Spinal cord (tissue), 10 donors: ENCODE results near the gene KIAA2012. TPM values are rescaled to one million over a fixed set of nuclear protein-coding genes. Genes with fewer than 3 reads are reported as not detected.
A peak's percentile ranks its signal among the peaks of the same experiment; 100 is the strongest.

ENCODE experiments used
- DNase-seq, 6 donors: peaks; one replicate each; pipeline versions ENCODE4 v3.0.0 to v3.0.0-alpha.2; 2013 to 2015; ENCODE audit warnings: low spot score in 6 of 6, low read depth in 4 of 6
- H3K27ac ChIP-seq: one replicate; pipeline ENCODE4 v1.5.1; 2013; ENCODE audit warnings: low read depth, low read length, control low read depth
- H3K27me3 ChIP-seq: one replicate; pipeline ENCODE4 v1.6.1; 2013; ENCODE audit warnings: low read length; ENCODE audit not compliant: control insufficient read depth, insufficient read depth
- H3K36me3 ChIP-seq: one replicate; pipeline ENCODE4 v1.6.1; 2013; ENCODE audit warnings: low read length; ENCODE audit not compliant: control insufficient read depth, insufficient read depth
- H3K4me1 ChIP-seq: one replicate; pipeline ENCODE4 v1.6.1; 2013; ENCODE audit warnings: low read length; ENCODE audit not compliant: control insufficient read depth, insufficient read depth
- H3K4me3 ChIP-seq: one replicate; pipeline ENCODE4 v1.5.1; 2013; ENCODE audit warnings: low read depth, low read length, control low read depth
- H3K9me3 ChIP-seq: one replicate; pipeline ENCODE4 v1.6.1; 2013; ENCODE audit warnings: low read length; ENCODE audit not compliant: control insufficient read depth, insufficient read depth
- WGBS: methylation state at CpG from one replicate; pipeline ENCODE4 v1.1.5; 2013; ENCODE audit warnings: missing lambda C conversion rate; ENCODE audit not compliant: insufficient coverage; 5-methylcytosine and 5-hydroxymethylcytosine counted together
- polyA plus RNA-seq, 2 donors: library from polyadenylated mRNA; unstranded; fragments of 120-200 nt; gene quantifications; one replicate each; pipeline ENCODE4 v1.2.1, GENCODE V29; 2013; ENCODE audit not compliant: insufficient read length in 2 of 2
- total RNA-seq, 2 donors: library from RNA; depleted of rRNA in 1 of 2; stranded (reverse); fragments of 120-200 nt in 1 of 2; fragments of >200 nt in 1 of 2; gene quantifications; one replicate each; pipeline versions ENCODE4 v1.2.3 to v1.2.4, GENCODE V29; 2013 to 2014
- donor health status: healthy.

KIAA2012 gene
- total and polyA plus RNA-seq, 4 donors, result 1.2 to 5.7 (median 5.1) TPM

- Histone ChIP-seq H3K36me3 (peaks cover 4% of the 10 kb centered on the region), H3K4me3 (peak overlapping the region; percentile 68), H3K27ac (peak overlapping the region; percentile 96), H3K27me3 (peaks cover 64% of the 10 kb centered on the region), H3K9me3 (no peaks in the 10 kb centered on the region), H3K4me1 (peaks cover 42% of the 10 kb centered on the region)
- peak in 2 of 6 donors; percentile 57 to 68 for DNase-seq
- WGBS, result under 1% methylated on average over 105 of the region's 105 CpGs
Measured at GRCh38 chr2:202034249-202035088, 38.6 kb upstream of the KIAA2012 start.

GRCh38 chr2:202035089-202035940 lies 37.7 kb upstream of the KIAA2012 start:
- H3K27me3 ChIP-seq, result peaks cover 65% of the 10 kb centered on the region
- peak overlapping the region; percentile 40 for H3K27ac ChIP-seq

GRCh38 chr2:202035941-202036372 lies 37.1 kb upstream of the KIAA2012 start:
- H3K27ac ChIP-seq, result peak overlapping the region; percentile 40
- H3K4me3 ChIP-seq, result peak overlapping the region; percentile 68
- H3K4me1 ChIP-seq, result peaks cover 42% of the 10 kb centered on the region
- peaks cover 62% of the 10 kb centered on the region for H3K27me3 ChIP-seq
- DNase-seq, result no peak
- no peaks in the 10 kb centered on the region for H3K9me3 ChIP-seq
- 13% methylated on average over 31 of the region's 32 CpGs for WGBS
- peaks cover 4% of the 10 kb centered on the region for H3K36me3 ChIP-seq

More at GRCh38 chr2:202035089-202035940, 37.7 kb upstream of the KIAA2012 start:
- H3K4me3 ChIP-seq, result peak overlapping the region; percentile 68
- peaks cover 4% of the 10 kb centered on the region for H3K36me3 ChIP-seq
- WGBS, result 2% methylated on average over 78 of the region's 78 CpGs
- no peaks in the 10 kb centered on the region for H3K9me3 ChIP-seq
- H3K4me1 ChIP-seq, result peaks cover 42% of the 10 kb centered on the region
- peak in 2 of 6 donors; percentile 88 to 89 for DNase-seq

GRCh38 chr2:202036601-202037037 lies 36.4 kb upstream of the KIAA2012 start:
- Histone ChIP-seq H3K27ac (peak overlapping the region; percentile 57), H3K4me1 (peaks cover 42% of the 10 kb centered on the region), H3K4me3 (peak overlapping the region; percentile 68), H3K36me3 (peaks cover 4% of the 10 kb centered on the region), H3K27me3 (peaks cover 62% of the 10 kb centered on the region), H3K9me3 (no peaks in the 10 kb centered on the region)
- WGBS, result 15% methylated on average over 13 of the region's 15 CpGs
- peak in 1 of 6 donors; percentile 27 for DNase-seq

GRCh38 chr2:202037086-202037485 lies 36.0 kb upstream of the KIAA2012 start:
- Histone ChIP-seq H3K9me3 (no peaks in the 10 kb centered on the region), H3K36me3 (peaks cover 4% of the 10 kb centered on the region), H3K27me3 (peaks cover 59% of the 10 kb centered on the region), H3K27ac (peak overlapping the region; percentile 57), H3K4me1 (peaks cover 39% of the 10 kb centered on the region), H3K4me3 (peak overlapping the region; percentile 68)
- DNase-seq, result peak in 2 of 6 donors; percentile 23 to 25
- WGBS, result 53% methylated on average over 3 of the region's 7 CpGs

GRCh38 chr2:202038471-202039277 lies 34.4 kb upstream of the KIAA2012 start:
- Histone ChIP-seq H3K4me1 (peaks cover 26% of the 10 kb centered on the region), H3K36me3 (peaks cover 4% of the 10 kb centered on the region), H3K4me3 (peak overlapping the region; percentile 18), H3K27me3 (peaks cover 47% of the 10 kb centered on the region), H3K27ac (peak overlapping the region; percentile 29), H3K9me3 (no peaks in the 10 kb centered on the region)
- whole genome bisulfite sequencing, result 10% methylated on average over 2 of the region's 4 CpGs
- DNase-seq, result peak in 2 of 6 donors; percentile 26 to 37

- 23% methylated on average over 9 of the region's 13 CpGs for WGBS
- Histone ChIP-seq H3K27me3 (peaks cover 47% of the 10 kb centered on the region), H3K4me3 (peak overlapping the region; percentile 18), H3K4me1 (peaks cover 26% of the 10 kb centered on the region), H3K36me3 (peaks cover 4% of the 10 kb centered on the region), H3K27ac (peak overlapping the region; percentile 29), H3K9me3 (no peaks in the 10 kb centered on the region)
- peak in 2 of 6 donors; percentile 43 to 57 for DNase-seq
Measured at GRCh38 chr2:202039278-202040078, 33.6 kb upstream of the KIAA2012 start.

- peaks cover 4% of the 10 kb centered on the region for H3K36me3 ChIP-seq
- H3K27me3 ChIP-seq, result peaks cover 39% of the 10 kb centered on the region
- DNase-seq, result no peak
- 100% methylated on average over 1 of the region's 4 CpGs for WGBS
- H3K9me3 ChIP-seq, result no peaks in the 10 kb centered on the region
- no peak overlapping the region for H3K27ac ChIP-seq
- H3K4me1 ChIP-seq, result peaks cover 18% of the 10 kb centered on the region
- H3K4me3 ChIP-seq, result peak overlapping the region; percentile 16
Measured at GRCh38 chr2:202040079-202040844, 32.8 kb upstream of the KIAA2012 start.
